Measurements from ENCODE around the gene DAAM1.

- no peak for TF ChIP-seq CTCF (IDR thresholded peaks at IDR 0.05)
- no peak for TF ChIP-seq POLR2A (IDR thresholded peaks at IDR 0.05)
Observed at GRCh38 chr14:59349258-59349701, 160.8 kb downstream of the DAAM1 start.

Measured in uterus (tissue), 2 donors.